Measurements from ENCODE around the gene NRN1L.

The NRN1L gene

GRCh38 chr16:67917852-67918236 lies 33.2 kb downstream of the NRN1L start:
- ATAC-seq (peak; percentile 98), DNase-seq (peak; percentile 52)

GRCh38 chr16:67919622-67920221 lies 35.0 kb downstream of the NRN1L start:
- DNase-seq (no peak), ATAC-seq (no peak)

- DNase-seq (no peak), ATAC-seq (peak; percentile 59)
Observed at GRCh38 chr16:67922221-67922620, 37.5 kb downstream of the NRN1L start.

GRCh38 chr16:67922740-67923139 lies 38.1 kb downstream of the NRN1L start:
- ATAC-seq (no peak), DNase-seq (no peak)

GRCh38 chr16:67923414-67924116 lies 38.9 kb downstream of the NRN1L start:
- no peak for ATAC-seq

GRCh38 chr16:67924140-67924906 lies 39.6 kb downstream of the NRN1L start:
- no peak for ATAC-seq
- no peak for DNase-seq

More at GRCh38 chr16:67923414-67924116, 38.9 kb downstream of the NRN1L start:
- DNase-seq, result no peak

- ATAC-seq (no peak), DNase-seq (no peak)
Observed at GRCh38 chr16:67926181-67926750, 41.6 kb downstream of the NRN1L start.

- no peak for DNase-seq
- ATAC-seq, result no peak
Observed at GRCh38 chr16:67927131-67927941, 42.7 kb downstream of the NRN1L start.

- ATAC-seq (no peak), DNase-seq (no peak)
Observed at GRCh38 chr16:67928147-67928546, 43.5 kb downstream of the NRN1L start.

- DNase-seq (peak; percentile 85), ATAC-seq (peak; percentile 79)
Observed at GRCh38 chr16:67928561-67929364, 44.1 kb downstream of the NRN1L start.

GRCh38 chr16:67930191-67930590 lies 45.5 kb downstream of the NRN1L start:
- DNase-seq, result no peak
- ATAC-seq, result no peak

- DNase-seq (no peak), ATAC-seq (no peak)
Observed at GRCh38 chr16:67930678-67931211, 46.1 kb downstream of the NRN1L start.

- DNase-seq, result no peak
- ATAC-seq, result no peak
Observed at GRCh38 chr16:67931712-67932461, 47.2 kb downstream of the NRN1L start, which contains the start of gene CTRL. CTRL (minus strand) TSS chr16:67931862; CDS start chr16:67931852, 10 bp downstream.

- no peak for ATAC-seq
- DNase-seq, result no peak
Observed at GRCh38 chr16:67932462-67932840, 47.8 kb downstream of the NRN1L start.

- DNase-seq (no peak), ATAC-seq (no peak)
Observed at GRCh38 chr16:67933805-67934204, 49.1 kb downstream of the NRN1L start.

GRCh38 chr16:67934306-67935100 lies 49.8 kb downstream of the NRN1L start:
- ATAC-seq, result no peak
- DNase-seq, result no peak

GRCh38 chr16:67935101-67935401 lies 50.4 kb downstream of the NRN1L start:
- no peak for DNase-seq
- no peak for ATAC-seq

- peak; percentile 91 for ATAC-seq
- DNase-seq, result peak; percentile 96
Observed at GRCh38 chr16:67935402-67936123, 50.9 kb downstream of the NRN1L start.

Data from stimulated activated naive CD8-positive, alpha-beta T cell treated with anti-CD3 and anti-CD28 coated beads, Interleukin-15, Interleukin-2, amounts not matched to agents 100 U/mL and 50 U/mL, for 24 hours (primary cell).